Panc1 (cell line): ENCODE results near the gene GMPR2.

Experiments
- CTCF ChIP-seq: fragments of 450-650 bp; IDR thresholded peaks from 2 replicates; pipeline ENCODE4 v1.5.1; 2017; ENCODE audit warnings: mild to moderate bottlenecking
- POLR2AphosphoS5 ChIP-seq: IDR thresholded peaks from 2 replicates; pipeline ENCODE4 v1.6.1; 2012; ENCODE audit warnings: mild to moderate bottlenecking, low read depth, low read length, moderate library complexity
- REST ChIP-seq, 2 experiments: IDR thresholded peaks; 2 replicates each; pipeline ENCODE4 v1.6.1; 2011 to 2012; ENCODE audit warnings: low read depth in 2 of 2, control low read depth in 1 of 2, low read length in 1 of 2, mild to moderate bottlenecking in 1 of 2, moderate library complexity in 1 of 2; ENCODE audit not compliant: insufficient read depth in 1 of 2
- TCF7L2 ChIP-seq: IDR thresholded peaks from 2 replicates; pipeline ENCODE4 v1.6.1; 2011; ENCODE audit warnings: mild to moderate bottlenecking, low read depth, low read length, inconsistent platforms

- no peak for TF ChIP-seq CTCF
- no peak for TF ChIP-seq POLR2AphosphoS5
- TF ChIP-seq REST (IDR thresholded peaks at IDR 0.05; ENCODE audit: insufficient read depth in 1 of 2, low read depth in 2 of 2, low read length in 1 of 2), result no peak
- TF ChIP-seq TCF7L2, result no peak
These were observed 5.4 kb downstream of the GMPR2 start for GRCh38 chr14:24238123-24238522.
